Measurements from ENCODE around the gene AP4E1.

The AP4E1 gene

DNA sequence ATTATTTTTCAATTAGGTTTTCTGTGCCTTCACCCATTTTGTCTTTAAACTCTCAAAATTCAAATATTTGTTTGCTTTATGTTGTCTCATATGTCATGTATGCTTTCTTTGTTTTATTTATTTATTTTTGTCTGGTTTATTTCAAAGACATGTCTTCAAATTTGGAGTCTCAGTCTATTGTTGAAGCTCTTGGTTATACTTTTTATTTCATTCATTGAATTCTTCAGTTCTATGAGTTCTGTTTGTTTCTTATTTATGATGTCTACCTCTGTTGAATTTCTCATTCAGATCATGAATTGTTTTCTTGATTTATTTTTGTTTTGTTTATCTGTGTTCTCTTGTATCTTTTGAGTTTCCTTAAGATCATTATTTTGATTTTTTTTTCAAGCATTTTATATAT, 55.6 kb downstream of the AP4E1 start:
- Histone ChIP-seq H3K4me2 (ENCODE audit: low read length) (no peak overlapping the region), H2AFZ (ENCODE audit: low read depth, low read length) (no peak overlapping the region), H3K9me3 (ENCODE audit: insufficient read depth, low read length) (peaks cover 25% of the 10 kb centered on the region; the same call in 1 of the 2 replicates), H3K4me3 (ENCODE audit: low read length) (no peak overlapping the region), H3K9ac (ENCODE audit: low read length) (no peak overlapping the region), H3K36me3 (replicated peaks; ENCODE audit: low read depth, low read length) (peaks cover 71% of the 10 kb centered on the region), H3K27me3 (ENCODE audit: low read depth, low read length) (no peaks in the 10 kb centered on the region), H3K4me1 (ENCODE audit: low read length) (no peaks in the 10 kb centered on the region), H3K79me2 (ENCODE audit: low read length) (no peaks in the 10 kb centered on the region), H3K27ac (ENCODE audit: low read length) (no peak overlapping the region), H4K20me1 (ENCODE audit: insufficient read depth, low read length) (no peaks in the 10 kb centered on the region)
- no peak for TF ChIP-seq EZH2phosphoT487 (IDR thresholded peaks at IDR 0.05; ENCODE audit: low read depth)
- no peak for TF ChIP-seq CTCF (IDR thresholded peaks at IDR 0.05; ENCODE audit: low read depth, low read length)

GRCh38 chr15:50968353-50968752, 59.9 kb downstream of the AP4E1 start:
- Histone ChIP-seq H2AFZ (ENCODE audit: low read depth, low read length) (no peak overlapping the region), H4K20me1 (ENCODE audit: insufficient read depth, low read length) (no peaks in the 10 kb centered on the region), H3K27me3 (ENCODE audit: low read depth, low read length) (no peaks in the 10 kb centered on the region), H3K27ac (ENCODE audit: low read length) (no peak overlapping the region), H3K9me3 (ENCODE audit: insufficient read depth, low read length) (peaks cover 34% of the 10 kb centered on the region; the same call in 1 of the 2 replicates), H3K79me2 (ENCODE audit: low read length) (no peaks in the 10 kb centered on the region), H3K4me2 (ENCODE audit: low read length) (no peak overlapping the region), H3K9ac (ENCODE audit: low read length) (no peak overlapping the region), H3K4me3 (ENCODE audit: low read length) (no peak overlapping the region), H3K36me3 (replicated peaks; ENCODE audit: low read depth, low read length) (peaks cover 63% of the 10 kb centered on the region), H3K4me1 (ENCODE audit: low read length) (no peaks in the 10 kb centered on the region)
- TF ChIP-seq EZH2phosphoT487 (IDR thresholded peaks at IDR 0.05; ENCODE audit: low read depth) (no peak), CTCF (IDR thresholded peaks at IDR 0.05; ENCODE audit: low read depth, low read length) (no peak)

GRCh38 chr15:50970524-50970923, 62.0 kb downstream of the AP4E1 start:
- Histone ChIP-seq H3K4me2 (ENCODE audit: low read length) (no peak overlapping the region), H3K9me3 (ENCODE audit: insufficient read depth, low read length) (peaks cover 15% of the 10 kb centered on the region; the same call in 1 of the 2 replicates), H3K79me2 (ENCODE audit: low read length) (no peaks in the 10 kb centered on the region), H3K36me3 (replicated peaks; ENCODE audit: low read depth, low read length) (peaks cover 54% of the 10 kb centered on the region), H2AFZ (ENCODE audit: low read depth, low read length) (no peak overlapping the region), H3K9ac (ENCODE audit: low read length) (no peak overlapping the region), H3K4me1 (ENCODE audit: low read length) (no peaks in the 10 kb centered on the region), H3K27ac (ENCODE audit: low read length) (no peak overlapping the region), H3K4me3 (ENCODE audit: low read length) (no peak overlapping the region), H3K27me3 (ENCODE audit: low read depth, low read length) (no peaks in the 10 kb centered on the region), H4K20me1 (ENCODE audit: insufficient read depth, low read length) (no peaks in the 10 kb centered on the region)
- TF ChIP-seq EZH2phosphoT487 (IDR thresholded peaks at IDR 0.05; ENCODE audit: low read depth), result no peak
- TF ChIP-seq CTCF (IDR thresholded peaks at IDR 0.05; ENCODE audit: low read depth, low read length), result no peak

DNA sequence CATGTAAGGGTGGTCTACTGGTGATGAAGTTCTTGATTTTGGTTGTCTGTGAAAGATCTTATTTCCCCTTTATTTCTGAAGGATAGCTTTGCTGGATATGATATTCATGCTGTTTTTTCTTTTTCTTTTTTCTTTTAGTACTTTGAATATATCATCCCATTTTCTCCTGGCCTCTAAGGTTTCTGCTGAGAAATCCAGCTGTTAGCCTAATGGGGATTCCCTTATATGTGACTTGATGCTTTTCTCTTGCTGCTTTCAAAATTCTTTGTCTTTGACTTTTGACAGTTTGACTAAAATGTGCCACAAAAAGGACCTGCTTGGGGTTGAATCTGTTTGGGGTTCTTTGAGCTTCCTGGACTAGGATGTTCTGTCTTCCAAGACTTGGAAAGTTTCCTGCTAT, 62.6 kb downstream of the AP4E1 start:
- Histone ChIP-seq H3K27me3 (ENCODE audit: low read depth, low read length) (no peaks in the 10 kb centered on the region), H3K36me3 (replicated peaks; ENCODE audit: low read depth, low read length) (peaks cover 55% of the 10 kb centered on the region), H3K79me2 (ENCODE audit: low read length) (no peaks in the 10 kb centered on the region), H3K9ac (ENCODE audit: low read length) (no peak overlapping the region), H4K20me1 (ENCODE audit: insufficient read depth, low read length) (no peaks in the 10 kb centered on the region), H3K27ac (ENCODE audit: low read length) (no peak overlapping the region), H3K4me1 (ENCODE audit: low read length) (no peaks in the 10 kb centered on the region), H3K4me3 (ENCODE audit: low read length) (no peak overlapping the region), H3K4me2 (ENCODE audit: low read length) (no peak overlapping the region), H2AFZ (ENCODE audit: low read depth, low read length) (no peak overlapping the region), H3K9me3 (ENCODE audit: insufficient read depth, low read length) (peaks cover 15% of the 10 kb centered on the region; the same call in 1 of the 2 replicates)
- TF ChIP-seq EZH2phosphoT487 (IDR thresholded peaks at IDR 0.05; ENCODE audit: low read depth) (no peak), CTCF (IDR thresholded peaks at IDR 0.05; ENCODE audit: low read depth, low read length) (no peak)

Measured in OCI-LY3 (cell line).